Loucy (cell line): ENCODE measurements around the gene IZUMO2.

Source experiments
- H2AFZ ChIP-seq: fragments of 200-600 bp; sonication (generic); 2 replicates; pipeline ENCODE4 v1.6.0; 2016; ENCODE audit warnings: antibody characterized with exemption, mild to moderate bottlenecking, low read length, moderate library complexity
- H3F3A ChIP-seq: fragments of 200-600 bp; 2 replicates; pipeline ENCODE4 v1.6.0; 2016; ENCODE audit warnings: antibody characterized with exemption, low read depth, mild to moderate bottlenecking
- H3K27me3 ChIP-seq: fragments of 200-600 bp; sonication (generic); 2 replicates; pipeline ENCODE4 v1.6.1; 2014; ENCODE audit warnings: low read length, mild to moderate bottlenecking; ENCODE audit not compliant: insufficient read depth, poor library complexity, severe bottlenecking
- H3K36me3 ChIP-seq: fragments of 200-600 bp; sonication (generic); 2 replicates; pipeline ENCODE4 v1.6.1; 2016; ENCODE audit warnings: low read length; ENCODE audit not compliant: insufficient read depth
- H3K4me1 ChIP-seq: fragments of 200-600 bp; sonication (generic); 2 replicates; pipeline ENCODE4 v1.5.1; 2014; ENCODE audit warnings: low read length, mild to moderate bottlenecking; ENCODE audit not compliant: insufficient read depth, poor library complexity, severe bottlenecking
- H3K4me2 ChIP-seq: fragments of 200-600 bp; sonication (generic); 2 replicates; pipeline ENCODE4 v1.6.0; 2014; ENCODE audit warnings: antibody characterized with exemption, low read length, low read depth, mild to moderate bottlenecking; ENCODE audit not compliant: poor library complexity, severe bottlenecking
- H3K4me3 ChIP-seq: fragments of 200-600 bp; sonication (generic); 2 replicates; pipeline ENCODE4 v1.5.1; 2014; ENCODE audit warnings: low read length, mild to moderate bottlenecking, mixed read lengths; ENCODE audit not compliant: poor library complexity, severe bottlenecking
- H3K79me2 ChIP-seq: fragments of 200-600 bp; sonication (generic); 2 replicates; pipeline ENCODE4 v1.6.1; 2014; ENCODE audit warnings: low read length; ENCODE audit not compliant: insufficient read depth
- H3K9ac ChIP-seq: fragments of 200-600 bp; sonication (generic); 2 replicates; pipeline ENCODE4 v1.6.0; 2014; ENCODE audit warnings: mild to moderate bottlenecking, low read depth, low read length, moderate library complexity; ENCODE audit not compliant: poor library complexity, severe bottlenecking
- H3K9me2 ChIP-seq: fragments of 200-600 bp; sonication (generic); replicated peaks from 2 replicates; pipeline ENCODE4 v1.6.1; 2016; ENCODE audit warnings: low read depth, low read length, mixed read lengths
- H3K9me3 ChIP-seq: fragments of 200-600 bp; sonication (generic); 2 replicates; pipeline ENCODE4 v1.6.1; 2014; ENCODE audit warnings: mild to moderate bottlenecking, antibody characterized with exemption, low read length, low read depth; ENCODE audit not compliant: insufficient read depth
- H4K20me1 ChIP-seq: fragments of 200-600 bp; sonication (generic); 2 replicates; pipeline ENCODE4 v1.6.0; 2014; ENCODE audit warnings: antibody characterized with exemption, low read length, mild to moderate bottlenecking; ENCODE audit not compliant: insufficient read depth, poor library complexity, severe bottlenecking
- CTCF ChIP-seq: fragments of 200-600 bp; sonication (generic); conservative IDR thresholded peaks from 2 replicates; pipeline ENCODE4 v1.5.1; 2014; ENCODE audit warnings: mild to moderate bottlenecking, antibody characterized with exemption, low read length
- EZH2phosphoT487 ChIP-seq: fragments of 200-600 bp; IDR thresholded peaks from 2 replicates; pipeline ENCODE4 v1.6.1; 2018; ENCODE audit warnings: antibody characterized with exemption, mild to moderate bottlenecking, moderate library complexity, borderline replicate concordance

The IZUMO2 gene

GRCh38 chr19:50189331-50189730 lies 26.2 kb upstream of the IZUMO2 start:
- H3K4me3 ChIP-seq, result no peak overlapping the region
- 0 out of 2 replicates have a peak, but pooled peaks cover 3% of the 10 kb centered on the region for H3K9me3 ChIP-seq
- H3K9me2 ChIP-seq, result no peaks in the 10 kb centered on the region
- no peaks in the 10 kb centered on the region for H3K79me2 ChIP-seq
- no peaks in the 10 kb centered on the region for H3K36me3 ChIP-seq
- H3K4me1 ChIP-seq, result no peaks in the 10 kb centered on the region
- no peak overlapping the region for H3K4me2 ChIP-seq
- no peak overlapping the region for H3K9ac ChIP-seq
- H3K27me3 ChIP-seq, result no peaks in the 10 kb centered on the region
- no peak overlapping the region for H2AFZ ChIP-seq
- no peaks in the 10 kb centered on the region for H3F3A ChIP-seq
- no peaks in the 10 kb centered on the region for H4K20me1 ChIP-seq
- TF ChIP-seq EZH2phosphoT487 (no peak), CTCF (no peak)

GRCh38 chr19:50187937-50188336 lies 24.9 kb upstream of the IZUMO2 start:
- no peak overlapping the region for H3K4me2 ChIP-seq
- H2AFZ ChIP-seq, result no peak overlapping the region
- no peaks in the 10 kb centered on the region for H3K4me1 ChIP-seq

GRCh38 chr19:50184196-50184595 lies 21.1 kb upstream of the IZUMO2 start:
- no peak overlapping the region for H2AFZ ChIP-seq
- TF ChIP-seq EZH2phosphoT487 (no peak), CTCF (no peak)
- H3K4me3 ChIP-seq, result no peak overlapping the region
- H4K20me1 ChIP-seq, result no peaks in the 10 kb centered on the region
- H3K9me3 ChIP-seq, result 0 out of 2 replicates have a peak, but pooled peaks cover 3% of the 10 kb centered on the region
- H3K27me3 ChIP-seq, result no peaks in the 10 kb centered on the region
- H3K9ac ChIP-seq, result no peak overlapping the region
- H3K4me1 ChIP-seq, result no peaks in the 10 kb centered on the region
- H3K4me2 ChIP-seq, result no peak overlapping the region
- H3K79me2 ChIP-seq, result no peaks in the 10 kb centered on the region
- H3K36me3 ChIP-seq, result no peaks in the 10 kb centered on the region
- H3K9me2 ChIP-seq, result no peaks in the 10 kb centered on the region
- H3F3A ChIP-seq, result no peaks in the 10 kb centered on the region

More at GRCh38 chr19:50187937-50188336, 24.9 kb upstream of the IZUMO2 start:
- H3F3A ChIP-seq, result no peaks in the 10 kb centered on the region
- H3K9me3 ChIP-seq, result 0 out of 2 replicates have a peak, but pooled peaks cover 3% of the 10 kb centered on the region
- H3K4me3 ChIP-seq, result no peak overlapping the region
- no peaks in the 10 kb centered on the region for H3K9me2 ChIP-seq
- no peaks in the 10 kb centered on the region for H3K79me2 ChIP-seq
- no peaks in the 10 kb centered on the region for H3K27me3 ChIP-seq
- no peak for TF ChIP-seq EZH2phosphoT487
- TF ChIP-seq CTCF, result no peak
- no peaks in the 10 kb centered on the region for H4K20me1 ChIP-seq
- H3K36me3 ChIP-seq, result no peaks in the 10 kb centered on the region
- no peak overlapping the region for H3K9ac ChIP-seq
